Measurements from ENCODE around the gene NAV2. TPM values are rescaled to one million over a fixed set of nuclear protein-coding genes. Genes with fewer than 3 reads are reported as not detected.

Gene NAV2
- total RNA-seq, 2 donors from 2014 or later, result 26.4 to 35.5 TPM

DNA sequence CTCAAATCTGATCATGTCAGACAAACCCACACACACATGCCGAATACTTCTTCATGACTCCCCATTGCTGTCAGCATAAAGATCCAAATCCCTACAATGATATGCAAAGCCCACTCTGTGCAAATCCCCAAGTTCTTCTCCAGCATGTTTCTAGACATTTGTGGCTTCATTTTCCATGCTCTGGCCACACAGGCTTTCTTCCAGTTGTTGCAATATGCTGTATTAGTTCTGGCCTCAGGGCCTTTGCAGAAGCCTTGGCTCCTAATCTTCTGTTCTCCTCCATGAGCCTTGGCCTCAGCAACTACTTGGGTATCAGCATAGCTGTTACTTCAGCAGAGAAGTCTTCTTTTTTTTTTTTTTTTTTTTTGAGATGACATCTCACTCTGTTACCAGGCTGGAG is 49.6 kb downstream of the NAV2 start:
- no peaks in the 10 kb centered on the region for H3K27me3 ChIP-seq
- H3K4me1 ChIP-seq, result peaks cover 12% of the 10 kb centered on the region
- no peak for DNase-seq
- H3K9me3 ChIP-seq, result no peaks in the 10 kb centered on the region
- H3K4me3 ChIP-seq, result no peak overlapping the region
- H3K27ac ChIP-seq, result no peak overlapping the region
- TF ChIP-seq, protein P1, sequence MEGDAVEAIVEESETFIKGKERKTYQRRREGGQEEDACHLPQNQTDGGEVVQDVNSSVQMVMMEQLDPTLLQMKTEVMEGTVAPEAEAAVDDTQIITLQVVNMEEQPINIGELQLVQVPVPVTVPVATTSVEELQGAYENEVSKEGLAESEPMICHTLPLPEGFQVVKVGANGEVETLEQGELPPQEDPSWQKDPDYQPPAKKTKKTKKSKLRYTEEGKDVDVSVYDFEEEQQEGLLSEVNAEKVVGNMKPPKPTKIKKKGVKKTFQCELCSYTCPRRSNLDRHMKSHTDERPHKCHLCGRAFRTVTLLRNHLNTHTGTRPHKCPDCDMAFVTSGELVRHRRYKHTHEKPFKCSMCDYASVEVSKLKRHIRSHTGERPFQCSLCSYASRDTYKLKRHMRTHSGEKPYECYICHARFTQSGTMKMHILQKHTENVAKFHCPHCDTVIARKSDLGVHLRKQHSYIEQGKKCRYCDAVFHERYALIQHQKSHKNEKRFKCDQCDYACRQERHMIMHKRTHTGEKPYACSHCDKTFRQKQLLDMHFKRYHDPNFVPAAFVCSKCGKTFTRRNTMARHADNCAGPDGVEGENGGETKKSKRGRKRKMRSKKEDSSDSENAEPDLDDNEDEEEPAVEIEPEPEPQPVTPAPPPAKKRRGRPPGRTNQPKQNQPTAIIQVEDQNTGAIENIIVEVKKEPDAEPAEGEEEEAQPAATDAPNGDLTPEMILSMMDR (IDR thresholded peaks at IDR 0.05), result no peak
- no peak for ATAC-seq
- no peaks in the 10 kb centered on the region for H3K36me3 ChIP-seq (replicated peaks in 1 of 2; ENCODE audit: insufficient read depth in 1 of 2, low read depth in 2 of 2)
- intact Hi-C loops (cut with DNase I), result no loop called here
- 73 to 90% methylated on average over 1 of the region's 1 CpG for WGBS, 2 donors

DNA sequence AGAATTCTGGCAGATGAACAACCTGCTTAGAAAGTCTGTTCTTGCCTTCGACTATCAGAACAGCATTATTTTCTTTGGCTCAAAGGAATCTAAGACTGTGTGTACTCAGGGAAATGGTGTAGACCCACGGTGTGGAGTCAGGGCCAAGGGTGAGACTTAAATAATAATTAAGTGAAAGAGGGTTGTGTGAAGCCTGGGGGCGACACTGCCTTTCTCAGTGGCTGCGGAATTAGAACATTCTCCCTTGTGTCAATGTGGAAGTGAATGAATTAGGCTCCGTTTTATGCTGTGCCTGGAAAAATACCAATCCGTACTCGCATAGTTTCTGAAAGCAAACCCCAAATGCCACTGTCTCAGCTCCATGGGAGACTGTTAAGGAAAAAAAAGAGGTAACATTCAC is 50.7 kb downstream of the NAV2 start:
- Histone ChIP-seq H3K27me3 (no peaks in the 10 kb centered on the region), H3K4me1 (peaks cover 12% of the 10 kb centered on the region), H3K27ac (no peak overlapping the region), H3K4me3 (no peak overlapping the region), H3K9me3 (no peaks in the 10 kb centered on the region), H3K36me3 (replicated peaks in 1 of 2; ENCODE audit: insufficient read depth in 1 of 2, low read depth in 2 of 2) (no peaks in the 10 kb centered on the region)
- DNase-seq, result peak in 2 of 4 donors; percentile 20 to 44
- peak; percentile 38 for ATAC-seq
- TF ChIP-seq, protein P1 (IDR thresholded peaks at IDR 0.05), result peak in 2 of 7 experiments; percentile 17 to 41
- no peak for TF ChIP-seq POLR2A (IDR thresholded peaks at IDR 0.05)
- 29 to 34% methylated on average over 7 of the region's 7 CpGs for WGBS, 2 donors
- intact Hi-C loops (cut with DNase I), result no loop called here

DNA sequence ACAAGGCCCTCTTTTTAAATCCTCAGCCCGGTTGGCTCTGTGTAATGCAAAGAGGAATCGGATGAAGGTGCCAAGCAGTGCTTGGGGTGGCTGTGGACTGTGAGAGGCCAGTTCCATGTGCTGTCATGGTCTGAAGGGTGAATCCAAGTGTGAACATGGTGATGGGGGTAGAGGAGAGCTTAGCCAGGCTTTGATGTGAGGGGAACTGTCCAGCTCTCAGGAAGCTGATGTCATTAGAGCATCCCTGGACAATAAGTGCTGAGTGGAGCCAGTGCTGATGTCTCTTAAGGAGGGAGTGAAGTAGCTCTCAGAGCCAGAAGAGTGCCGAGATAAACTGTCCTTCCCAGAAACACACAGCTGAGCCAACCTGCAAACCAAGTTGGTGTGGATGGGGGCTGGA is 53.6 kb downstream of the NAV2 start:
- H3K27me3 ChIP-seq, result no peaks in the 10 kb centered on the region
- intact Hi-C loops (cut with DNase I), result no loop called here
- DNase-seq (no peak), ATAC-seq (no peak)
- WGBS, 2 donors, result 91 to 92% methylated on average over 3 of the region's 3 CpGs
- H3K4me1 ChIP-seq, result peaks cover 12% of the 10 kb centered on the region
- no peaks in the 10 kb centered on the region for H3K36me3 ChIP-seq (replicated peaks in 1 of 2; ENCODE audit: insufficient read depth in 1 of 2, low read depth in 2 of 2)
- H3K4me3 ChIP-seq, result no peak overlapping the region
- H3K27ac ChIP-seq, result no peak overlapping the region
- H3K9me3 ChIP-seq, result no peaks in the 10 kb centered on the region
- TF ChIP-seq, protein P1 (IDR thresholded peaks at IDR 0.05), result no peak
- no peak for TF ChIP-seq POLR2A (IDR thresholded peaks at IDR 0.05)

DNA sequence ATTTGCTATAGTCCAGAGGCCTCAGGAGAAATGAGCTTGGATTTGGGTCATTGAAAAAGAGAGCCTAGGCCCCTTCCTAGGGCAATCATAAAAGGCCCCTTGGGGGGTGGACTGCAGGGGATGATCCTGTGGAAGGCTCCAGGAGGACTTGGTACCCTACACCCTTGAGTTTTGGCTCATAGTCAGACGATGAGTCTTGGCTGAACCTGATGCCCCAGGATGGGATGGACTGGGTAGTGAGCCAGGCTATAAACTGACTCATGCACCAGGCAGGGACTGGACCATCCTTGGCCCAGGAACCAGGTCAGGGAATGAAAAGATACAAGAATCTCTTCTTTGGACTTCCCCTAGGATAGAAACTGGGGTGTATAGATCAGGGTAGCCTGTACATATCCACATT is 54.2 kb downstream of the NAV2 start:
- H3K27ac ChIP-seq, result no peak overlapping the region
- no peak for DNase-seq
- no peak for ATAC-seq
- intact Hi-C loops (cut with DNase I), result no loop called here
- TF ChIP-seq, protein P1 (IDR thresholded peaks at IDR 0.05), result no peak
- no peak for TF ChIP-seq POLR2A (IDR thresholded peaks at IDR 0.05)
- H3K4me3 ChIP-seq, result no peak overlapping the region
- WGBS, 2 donors, result 88 to 100% methylated on average over 1 of the region's 1 CpG
- no peaks in the 10 kb centered on the region for H3K9me3 ChIP-seq
- peaks cover 12% of the 10 kb centered on the region for H3K4me1 ChIP-seq
- no peaks in the 10 kb centered on the region for H3K36me3 ChIP-seq (replicated peaks in 1 of 2; ENCODE audit: insufficient read depth in 1 of 2, low read depth in 2 of 2)
- H3K27me3 ChIP-seq, result no peaks in the 10 kb centered on the region

DNA sequence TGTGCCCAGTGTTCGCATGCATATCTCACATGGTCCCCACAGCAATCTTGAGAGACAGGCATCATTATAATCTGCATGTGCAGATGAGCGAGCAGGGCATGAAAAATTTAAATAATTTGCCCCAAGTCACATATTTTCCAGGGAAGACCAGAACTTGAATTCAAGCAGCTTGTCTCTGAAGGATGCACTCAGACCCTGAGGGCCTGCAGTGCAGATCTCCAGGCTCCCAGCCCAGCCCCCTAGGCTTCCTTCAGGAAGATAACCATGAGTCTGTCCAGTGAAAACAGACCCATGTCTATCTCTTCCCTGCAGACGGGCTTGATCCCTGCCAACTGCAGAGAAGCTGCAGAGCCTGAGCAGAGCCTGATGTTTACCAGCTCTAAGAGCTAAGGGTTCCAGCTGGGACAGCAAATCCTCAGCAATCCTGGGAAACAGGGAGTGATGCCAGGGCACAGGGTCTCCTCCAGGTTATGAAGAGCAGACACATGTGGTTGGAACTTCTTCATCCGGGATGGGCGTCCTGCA is 55.1 kb downstream of the NAV2 start:
- ATAC-seq (no peak), DNase-seq (no peak)
- no peaks in the 10 kb centered on the region for H3K27me3 ChIP-seq
- H3K27ac ChIP-seq, result no peak overlapping the region
- H3K4me3 ChIP-seq, result no peak overlapping the region
- intact Hi-C loops (cut with DNase I), result no loop called here
- H3K9me3 ChIP-seq, result no peaks in the 10 kb centered on the region
- peaks cover 11% of the 10 kb centered on the region for H3K4me1 ChIP-seq
- H3K36me3 ChIP-seq (replicated peaks in 1 of 2; ENCODE audit: insufficient read depth in 1 of 2, low read depth in 2 of 2), result no peaks in the 10 kb centered on the region
- WGBS, 2 donors, result 85 to 87% methylated on average over 4 to 5 of the region's 5 CpGs
- TF ChIP-seq, protein P1 (IDR thresholded peaks at IDR 0.05), result no peak
- no peak for TF ChIP-seq POLR2A (IDR thresholded peaks at IDR 0.05)

Data from body of pancreas (tissue), 4 donors.